ENCODE measurements around the gene H19.

Gene H19

GRCh38 chr11:1983601-1983961 is 14.1 kb downstream of the H19 start:
- no peak for DNase-seq (ENCODE audit: low read depth in 2 of 3, low spot score in 2 of 3)

- no peak for DNase-seq (ENCODE audit: low read depth in 2 of 3, low spot score in 2 of 3)
Observed at GRCh38 chr11:1982873-1983600, 14.6 kb downstream of the H19 start.

GRCh38 chr11:1979607-1980006 is 18.0 kb downstream of the H19 start:
- DNase-seq (ENCODE audit: low read depth in 2 of 3, low spot score in 2 of 3): no peak

- DNase-seq (ENCODE audit: low read depth in 2 of 3, low spot score in 2 of 3): no peak
Observed at GRCh38 chr11:1978720-1979473, 18.7 kb downstream of the H19 start.

GRCh38 chr11:1975185-1975584 is 22.5 kb downstream of the H19 start:
- no peak for DNase-seq (ENCODE audit: low read depth in 2 of 3, low spot score in 2 of 3)

- no peak for DNase-seq (ENCODE audit: low read depth in 2 of 3, low spot score in 2 of 3)
Observed at GRCh38 chr11:1970956-1971355, 26.7 kb downstream of the H19 start.

GRCh38 chr11:1969776-1970175 is 27.9 kb downstream of the H19 start:
- no peak for DNase-seq (ENCODE audit: low read depth in 2 of 3, low spot score in 2 of 3)

GRCh38 chr11:1969035-1969434 is 28.6 kb downstream of the H19 start:
- no peak for DNase-seq (ENCODE audit: low read depth in 2 of 3, low spot score in 2 of 3)

- no peak for DNase-seq (ENCODE audit: low read depth in 2 of 3, low spot score in 2 of 3)
Observed at GRCh38 chr11:1968454-1969002, 29.1 kb downstream of the H19 start.

- no peak for DNase-seq (ENCODE audit: low read depth in 2 of 3, low spot score in 2 of 3)
Observed at GRCh38 chr11:1967641-1968225, 29.9 kb downstream of the H19 start.

GRCh38 chr11:1966531-1966930 is 31.1 kb downstream of the H19 start:
- no peak for DNase-seq (ENCODE audit: low read depth in 2 of 3, low spot score in 2 of 3)

- DNase-seq (ENCODE audit: low read depth in 2 of 3, low spot score in 2 of 3): no peak
Observed at GRCh38 chr11:1964955-1965354, 32.7 kb downstream of the H19 start.

GRCh38 chr11:1964348-1964747 is 33.3 kb downstream of the H19 start:
- no peak for DNase-seq (ENCODE audit: low read depth in 2 of 3, low spot score in 2 of 3)

GRCh38 chr11:1963864-1964263 is 33.8 kb downstream of the H19 start:
- DNase-seq (ENCODE audit: low read depth in 2 of 3, low spot score in 2 of 3): no peak

GRCh38 chr11:1959786-1960185 is 37.9 kb downstream of the H19 start:
- no peak for DNase-seq (ENCODE audit: low read depth in 2 of 3, low spot score in 2 of 3)

GRCh38 chr11:1958367-1958766 is 39.3 kb downstream of the H19 start:
- no peak for DNase-seq (ENCODE audit: low read depth in 2 of 3, low spot score in 2 of 3)

- DNase-seq (ENCODE audit: low read depth in 2 of 3, low spot score in 2 of 3): no peak
Observed at GRCh38 chr11:1953489-1954266, 44.0 kb downstream of the H19 start.

- DNase-seq (ENCODE audit: low read depth in 2 of 3, low spot score in 2 of 3): no peak
Observed at GRCh38 chr11:1952806-1953482, 44.7 kb downstream of the H19 start.

GRCh38 chr11:1949922-1950321 is 47.7 kb downstream of the H19 start:
- DNase-seq (ENCODE audit: low read depth in 2 of 3, low spot score in 2 of 3): no peak

- no peak for DNase-seq (ENCODE audit: low read depth in 2 of 3, low spot score in 2 of 3)
Observed at GRCh38 chr11:1949302-1949701, 48.3 kb downstream of the H19 start.

- no peak for DNase-seq (ENCODE audit: low read depth in 2 of 3, low spot score in 2 of 3)
Observed at GRCh38 chr11:1948389-1948788, 49.3 kb downstream of the H19 start.
